ENCODE results near the gene SMYD1. TPM values are rescaled to one million over a fixed set of nuclear protein-coding genes. Genes with fewer than 3 reads are reported as not detected.

SMYD1 gene
- total and polyA plus RNA-seq, 10 of the 15 experiments (the other 5 are each of a cell fraction or from before 2014, with no cell fraction given) = 0.09 TPM; not detected in 9

GRCh38 chr2:88087073-88087472 is 19.4 kb downstream of the SMYD1 start:
- H3K27me3 ChIP-seq (replicated peaks in 1 of 2; ENCODE audit: control insufficient read depth in 2 of 2, insufficient read depth in 2 of 2, low read length in 1 of 2) = no peaks in the 10 kb centered on the region; a peak in 1 of 4 replicates
- ChIA-PET POLR2A (no interaction called here), SMC1A (ENCODE audit: uncharacterized antibody, unreplicated experiment) (no interaction called here), CTCF (interaction anchor here (0.6 kb wide), 1 partner anchor 65 kb away, joined by 4 read pairs; no protein-coding TSS in a partner anchor), RAD21 (ENCODE audit: unreplicated experiment) (no interaction called here)
- ATAC-seq (no peak), DNase-seq (ENCODE audit: low read depth, low spot score) (no peak), FAIRE-seq (no peak)
- no peaks in the 10 kb centered on the region for H3K79me2 ChIP-seq (ENCODE audit: control insufficient read depth, insufficient read depth, low read length)
- 58% methylated on average over 2 of the region's 2 CpGs for WGBS (ENCODE audit: insufficient coverage, insufficient replicate concordance, low lambda C conversion rate, missing lambda C conversion rate)
- no peak overlapping the region for H3K4me2 ChIP-seq (ENCODE audit: control insufficient read depth, insufficient read depth)
- H3K9me3 ChIP-seq (replicated peaks; ENCODE audit: control insufficient read depth, insufficient read depth, low read length) = no peaks in the 10 kb centered on the region
- H2AFZ ChIP-seq (ENCODE audit: control insufficient read depth, low read depth, low read length) = no peak overlapping the region
- intact Hi-C loops (cut with micrococcal nuclease; ENCODE audit: unreplicated experiment) = no loop called here
- H3K9ac ChIP-seq (ENCODE audit: control insufficient read depth, insufficient read depth, low read length) = no peak overlapping the region
- no peaks in the 10 kb centered on the region for H3K4me1 ChIP-seq (ENCODE audit: control insufficient read depth, insufficient read depth, low read length)
- no TSS peak for BruUV-seq (replicated peaks)
- in situ Hi-C loops (cut with MboI) = no loop called here
- H3K36me3 ChIP-seq (ENCODE audit: control insufficient read depth in 2 of 2, insufficient read depth in 2 of 2, low read length in 1 of 2) = no peaks in the 10 kb centered on the region
- no peak overlapping the region for H3K27ac ChIP-seq (ENCODE audit: control insufficient read depth, insufficient read depth)
- TF ChIP-seq, protein P1, sequence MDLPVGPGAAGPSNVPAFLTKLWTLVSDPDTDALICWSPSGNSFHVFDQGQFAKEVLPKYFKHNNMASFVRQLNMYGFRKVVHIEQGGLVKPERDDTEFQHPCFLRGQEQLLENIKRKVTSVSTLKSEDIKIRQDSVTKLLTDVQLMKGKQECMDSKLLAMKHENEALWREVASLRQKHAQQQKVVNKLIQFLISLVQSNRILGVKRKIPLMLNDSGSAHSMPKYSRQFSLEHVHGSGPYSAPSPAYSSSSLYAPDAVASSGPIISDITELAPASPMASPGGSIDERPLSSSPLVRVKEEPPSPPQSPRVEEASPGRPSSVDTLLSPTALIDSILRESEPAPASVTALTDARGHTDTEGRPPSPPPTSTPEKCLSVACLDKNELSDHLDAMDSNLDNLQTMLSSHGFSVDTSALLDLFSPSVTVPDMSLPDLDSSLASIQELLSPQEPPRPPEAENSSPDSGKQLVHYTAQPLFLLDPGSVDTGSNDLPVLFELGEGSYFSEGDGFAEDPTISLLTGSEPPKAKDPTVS (IDR thresholded peaks at IDR 0.05; ENCODE audit: low read depth, low read length) = no peak
- no peak for TF ChIP-seq CBFB (IDR thresholded peaks at IDR 0.05; ENCODE audit: low read depth)
- TF ChIP-seq, protein P2, sequence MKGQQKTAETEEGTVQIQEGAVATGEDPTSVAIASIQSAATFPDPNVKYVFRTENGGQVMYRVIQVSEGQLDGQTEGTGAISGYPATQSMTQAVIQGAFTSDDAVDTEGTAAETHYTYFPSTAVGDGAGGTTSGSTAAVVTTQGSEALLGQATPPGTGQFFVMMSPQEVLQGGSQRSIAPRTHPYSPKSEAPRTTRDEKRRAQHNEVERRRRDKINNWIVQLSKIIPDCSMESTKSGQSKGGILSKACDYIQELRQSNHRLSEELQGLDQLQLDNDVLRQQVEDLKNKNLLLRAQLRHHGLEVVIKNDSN (IDR thresholded peaks at IDR 0.05; ENCODE audit: borderline replicate concordance, extremely low read length, insufficient read depth, low read depth, low read length) = no peak
- TF ChIP-seq CREB1 (IDR thresholded peaks at IDR 0.05; ENCODE audit: low read depth) = no peak
- no peak for TF ChIP-seq PKNOX1 (IDR thresholded peaks at IDR 0.05)
- no peak for TF ChIP-seq EZH2 (IDR thresholded peaks at IDR 0.05; ENCODE audit: borderline replicate concordance, control insufficient read depth, low read depth, low read length)
- no peak for TF ChIP-seq E2F8 (IDR thresholded peaks at IDR 0.05; ENCODE audit: low read depth, partially characterized antibody)
- TF ChIP-seq BHLHE40 (IDR thresholded peaks at IDR 0.05; ENCODE audit: borderline replicate concordance in 1 of 2, low read depth in 2 of 2, low read length in 1 of 2) = no peak
- TF ChIP-seq ATF7 (IDR thresholded peaks at IDR 0.05; ENCODE audit: low read depth) = no peak
- no peak for TF ChIP-seq RBBP5 (conservative IDR thresholded peaks at IDR 0.05)
- TF ChIP-seq KLF5 (IDR thresholded peaks at IDR 0.05; ENCODE audit: partially characterized antibody) = no peak
- H4K20me1 ChIP-seq (ENCODE audit: control insufficient read depth, insufficient read depth) = no peaks in the 10 kb centered on the region
- no peak overlapping the region for H3K4me3 ChIP-seq

Data from GM12878 (cell line).